GM19025 (cell line): ENCODE data around the gene VPS50.
"Not testable (repeated sequence)": the region's sequence is repeated elsewhere in the genome, so short reads cannot be mapped to it uniquely, and the experiment has no call there.

Experiments used
- ATAC-seq: cut with Tn5 transposase; IDR thresholded peaks from one replicate; pipeline ENCODE4 v1.9.1; 2021; ENCODE audit warnings: mild to moderate bottlenecking, low read depth, moderate library complexity; ENCODE audit not compliant: unreplicated experiment

Gene VPS50

GRCh38 chr7:93320887-93321286 is 88.7 kb downstream of the VPS50 start:
- no peak for ATAC-seq

- not testable (repeated sequence) for ATAC-seq
Observed at GRCh38 chr7:93326291-93326690, 94.1 kb downstream of the VPS50 start.

DNA sequence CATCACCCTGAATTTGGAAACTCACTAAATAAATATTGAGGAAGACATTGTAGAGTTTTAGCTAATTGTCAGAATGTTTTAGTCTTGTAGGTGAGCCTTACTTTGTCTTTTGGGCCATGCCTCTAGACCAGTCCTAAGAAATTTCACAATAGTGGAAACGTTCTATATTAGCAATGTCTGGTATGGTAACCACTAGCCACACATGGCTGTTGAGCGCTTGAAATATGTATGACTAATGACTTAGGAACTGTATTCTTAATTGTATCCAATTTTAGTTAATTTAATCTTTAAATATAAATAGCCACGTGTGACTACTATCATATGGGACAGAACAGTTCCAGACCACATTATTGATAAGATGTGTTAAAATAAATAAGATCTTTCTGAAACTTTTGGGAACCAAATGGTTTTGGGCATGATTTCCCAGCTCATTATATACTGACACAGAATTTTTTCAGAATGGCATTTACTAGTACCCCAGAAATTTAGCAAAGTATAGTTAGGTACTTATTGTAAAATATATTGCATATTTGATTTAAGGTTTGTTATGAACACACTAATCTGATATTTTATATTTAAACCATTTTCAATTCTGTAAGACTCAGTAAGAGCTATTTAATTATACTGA is 95.0 kb downstream of the VPS50 start:
- no peak for ATAC-seq

DNA sequence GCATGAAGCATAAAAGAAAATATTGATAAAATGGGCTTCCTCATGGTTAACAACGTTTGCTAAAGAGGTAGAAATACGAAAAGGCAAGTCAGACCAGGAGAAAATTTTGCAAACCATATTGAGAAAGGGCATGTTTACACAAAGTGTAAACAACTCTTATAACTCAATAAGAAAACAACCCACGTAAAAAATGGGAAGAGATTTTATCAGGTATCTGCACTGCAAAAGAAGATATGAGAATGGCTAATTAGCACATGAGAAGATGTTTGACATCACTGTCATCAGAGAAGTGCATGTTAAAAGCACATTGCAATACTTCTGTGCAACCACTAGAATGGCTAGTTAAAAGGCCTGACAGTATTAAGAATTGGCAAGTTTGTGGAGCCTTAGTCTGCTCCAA is 99.5 kb downstream of the VPS50 start:
- ATAC-seq, result no peak

- no peak for ATAC-seq
Observed at GRCh38 chr7:93332172-93332571, 100.0 kb downstream of the VPS50 start.

DNA sequence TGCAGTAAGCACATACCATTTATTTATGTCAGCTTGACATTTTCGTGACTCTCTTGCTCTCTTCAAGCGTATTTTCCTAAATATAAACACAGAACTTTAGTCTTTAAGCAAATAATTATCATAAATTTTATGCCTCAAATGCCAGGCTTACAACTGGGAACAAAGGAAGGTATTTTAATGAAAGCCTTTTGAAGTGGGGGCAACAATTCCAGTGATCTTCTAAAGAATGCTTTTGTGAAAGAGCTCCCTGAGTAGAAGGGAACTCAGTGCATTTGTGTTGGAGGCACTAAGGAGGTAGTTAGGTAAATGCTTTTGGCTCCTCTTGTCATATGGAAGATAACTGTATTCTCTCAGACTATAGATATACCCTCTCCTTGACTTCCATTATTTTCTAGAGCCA is 104.9 kb downstream of the VPS50 start:
- no peak for ATAC-seq

GRCh38 chr7:93342178-93342577 is 110.0 kb downstream of the VPS50 start:
- not testable (repeated sequence) for ATAC-seq

DNA sequence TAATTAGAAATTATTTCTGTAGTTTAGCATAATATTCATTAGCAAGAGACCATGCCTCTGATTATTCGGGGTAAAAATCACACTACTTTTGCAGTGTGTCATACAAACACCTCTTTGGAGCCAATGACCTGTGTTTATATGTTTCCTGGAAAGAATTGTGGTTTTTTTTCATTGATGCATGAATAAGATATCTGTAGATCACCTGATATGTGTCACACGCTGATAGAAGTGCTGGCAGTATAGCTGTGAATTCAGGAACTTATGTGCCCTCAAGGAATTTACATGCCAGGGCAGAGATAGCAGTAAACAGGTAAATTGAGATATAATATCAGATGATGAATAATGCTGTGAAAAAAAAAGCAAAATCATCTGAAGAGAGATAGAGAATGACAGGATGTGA is 118.2 kb downstream of the VPS50 start:
- no peak for ATAC-seq

GRCh38 chr7:93352881-93353280 is 120.7 kb downstream of the VPS50 start:
- ATAC-seq, result no peak

- ATAC-seq, result no peak
Observed at GRCh38 chr7:93354815-93355214, 122.6 kb downstream of the VPS50 start.

GRCh38 chr7:93359520-93360198 is 127.5 kb downstream of the VPS50 start:
- ATAC-seq, result no peak

DNA sequence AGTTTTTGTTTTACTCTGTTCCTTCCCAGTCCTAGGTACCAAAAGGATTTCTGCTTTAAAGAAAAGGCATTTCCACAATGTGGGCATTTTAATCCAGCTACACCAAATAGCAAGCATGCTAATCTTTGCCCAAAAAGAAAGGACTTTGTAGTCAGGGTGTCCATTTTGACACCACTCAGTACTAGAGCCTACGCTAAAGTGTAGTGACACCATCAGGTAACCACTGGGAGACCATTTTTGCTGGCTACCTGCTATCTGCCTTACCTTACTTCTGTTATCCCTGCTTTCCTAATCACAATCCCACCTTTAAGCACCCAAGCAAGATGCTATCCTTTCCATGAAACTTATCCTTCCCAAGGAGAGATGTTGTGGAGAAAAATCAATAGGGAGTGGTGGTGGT is 129.7 kb downstream of the VPS50 start:
- no peak for ATAC-seq

GRCh38 chr7:93364806-93365205 is 132.6 kb downstream of the VPS50 start:
- ATAC-seq, result no peak

- ATAC-seq, result no peak
Observed at GRCh38 chr7:93365341-93365740, 133.2 kb downstream of the VPS50 start.

DNA sequence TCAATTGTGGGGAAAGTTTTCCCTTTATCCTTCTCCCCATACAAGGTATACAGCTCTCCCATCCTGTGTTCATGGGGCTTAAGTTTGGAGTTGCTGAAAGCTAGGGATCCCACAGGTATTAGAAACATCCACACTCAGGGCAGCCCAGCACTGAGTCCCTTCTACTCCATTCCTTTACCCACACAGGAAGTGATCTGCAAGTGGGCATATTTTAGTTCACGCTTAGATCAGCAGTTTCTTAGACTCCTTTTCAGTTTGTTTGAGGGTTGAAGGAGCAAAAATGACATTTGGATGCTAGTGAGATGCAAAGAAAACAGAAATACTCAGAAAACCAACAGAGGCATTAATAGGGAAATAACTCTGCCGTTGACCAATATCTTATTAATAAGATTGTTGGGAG is 134.7 kb downstream of the VPS50 start:
- ATAC-seq, result no peak

DNA sequence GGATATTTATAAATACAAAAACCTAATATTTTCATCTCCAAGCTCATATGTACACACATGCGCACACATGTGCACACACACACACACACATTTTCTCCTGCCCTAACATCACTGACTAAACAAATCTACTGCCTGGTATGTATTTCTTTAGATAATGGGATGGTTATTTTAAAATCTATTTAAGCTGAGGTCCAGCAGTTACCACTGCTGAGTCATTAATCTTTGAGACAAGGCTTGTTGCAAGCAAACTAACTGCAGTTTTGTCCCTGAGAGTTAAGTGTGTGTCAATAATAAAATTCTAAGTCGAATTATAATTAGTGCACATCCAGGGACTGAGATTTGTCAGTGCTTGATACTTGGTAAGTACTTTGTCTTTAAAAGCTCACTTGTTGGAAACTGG is 135.1 kb downstream of the VPS50 start:
- ATAC-seq, result no peak

GRCh38 chr7:93370937-93371336 is 138.8 kb downstream of the VPS50 start:
- ATAC-seq, result not testable (repeated sequence)

DNA sequence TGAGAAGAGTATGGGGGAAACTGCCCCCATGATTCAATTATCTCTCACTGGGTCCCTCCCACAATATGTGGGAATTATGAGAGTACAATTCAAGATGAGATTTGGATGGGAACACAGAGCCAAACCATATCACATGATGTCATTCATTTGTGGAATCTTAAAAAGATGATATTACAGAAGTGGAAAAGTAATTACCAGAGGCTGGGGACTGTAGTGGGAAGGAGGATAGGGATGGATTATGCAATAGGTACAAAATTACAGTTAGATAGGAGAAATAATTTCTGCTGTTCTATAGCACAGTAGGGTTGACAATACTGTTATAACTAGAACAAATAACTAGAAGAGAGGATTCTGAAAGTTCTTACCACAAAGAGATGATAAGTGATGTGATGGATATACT is 141.4 kb downstream of the VPS50 start:
- ATAC-seq, result no peak

DNA sequence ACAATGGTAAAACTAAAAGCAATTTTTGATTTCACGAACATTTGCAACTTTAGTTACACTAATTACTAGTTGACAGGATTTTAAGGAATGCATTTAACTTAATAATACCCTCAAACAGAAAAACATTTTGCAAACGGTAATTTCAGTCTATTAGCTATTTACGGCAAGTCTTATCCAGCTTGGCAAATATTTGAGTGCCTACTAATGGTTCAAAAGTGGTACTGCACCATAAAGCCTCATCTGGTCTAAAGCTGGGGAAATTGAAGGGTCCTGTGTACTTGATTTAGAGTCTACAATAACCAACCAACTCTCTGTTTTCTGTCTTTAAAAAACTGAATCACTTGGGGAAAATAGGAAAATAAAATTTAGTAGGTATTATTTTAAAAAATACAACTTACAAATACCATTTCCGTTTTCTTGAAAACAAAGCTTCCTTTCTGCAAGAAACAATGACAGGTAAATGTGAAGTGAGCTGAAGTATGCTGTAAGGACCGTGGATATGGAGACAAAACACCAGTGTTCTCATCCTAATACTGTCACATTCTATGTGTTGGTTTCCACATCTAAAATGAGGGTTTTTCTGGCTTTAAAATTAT is 142.3 kb downstream of the VPS50 start:
- no peak for ATAC-seq

DNA sequence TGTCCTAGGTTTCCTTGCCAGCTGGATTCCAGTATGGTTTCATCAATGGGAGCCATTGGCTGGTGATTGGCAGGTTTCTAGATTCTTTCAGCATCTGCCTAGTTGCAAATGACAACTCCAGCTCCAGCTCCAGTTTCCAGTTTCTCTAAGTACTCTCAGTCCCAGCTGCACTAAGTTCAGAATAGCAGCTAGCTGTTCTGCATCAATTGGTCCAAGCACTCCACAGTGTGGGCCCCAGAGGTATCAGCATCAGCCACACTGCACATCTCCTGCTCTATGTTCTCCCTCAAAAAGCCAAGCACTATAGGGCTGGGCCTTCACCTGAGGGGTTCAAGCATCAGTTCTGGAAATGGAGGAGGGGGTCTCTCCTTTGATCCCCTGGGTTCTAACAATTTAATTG is 143.4 kb downstream of the VPS50 start:
- ATAC-seq, result no peak

GRCh38 chr7:93378131-93378760 is 146.1 kb downstream of the VPS50 start:
- ATAC-seq, result no peak

DNA sequence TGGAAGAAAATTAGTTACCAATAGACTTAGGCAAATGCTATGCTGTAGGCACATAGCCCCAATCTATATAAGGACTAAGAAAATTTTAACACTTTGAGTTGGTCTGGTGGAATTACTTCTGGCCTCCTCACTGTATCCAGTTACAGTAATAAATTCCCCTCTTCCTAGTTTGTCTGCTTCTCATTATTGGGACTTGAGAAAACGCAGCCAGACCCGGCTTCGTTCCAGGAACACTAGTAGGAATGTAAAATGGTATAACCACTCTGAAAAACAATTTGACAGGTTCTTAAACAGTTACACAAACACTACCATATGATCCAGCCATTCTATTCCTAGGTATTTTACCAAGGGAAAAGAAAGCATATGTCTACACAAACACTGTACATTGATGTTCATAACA is 150.2 kb downstream of the VPS50 start:
- no peak for ATAC-seq
